Vagina (tissue), 2 donors: ENCODE measurements around the gene BICD1.

Experiments
- CTCF ChIP-seq, 3 experiments: fragments of 450-650 bp in 2 of 3; fragments of 200-600 bp in 1 of 3; sonication (generic) in 1 of 3; IDR thresholded peaks; one replicate each; pipeline ENCODE4 v1.5.1; 2017 to 2019; ENCODE audit warnings: antibody characterized with exemption in 3 of 3, mild to moderate bottlenecking in 2 of 3, moderate library complexity in 2 of 3
- POLR2A ChIP-seq, 2 donors: fragments of 450-650 bp; IDR thresholded peaks; one replicate each; pipeline ENCODE4 v1.6.1; 2017; ENCODE audit warnings: antibody characterized with exemption in 2 of 2, mild to moderate bottlenecking in 2 of 2, moderate library complexity in 2 of 2
- POLR2AphosphoS5 ChIP-seq, 2 donors: sonication (generic); formaldehyde crosslinking; IDR thresholded peaks; one replicate each; pipeline ENCODE4 v1.9.0; 2017; ENCODE audit warnings: antibody characterized with exemption in 2 of 2, mild to moderate bottlenecking in 2 of 2, low read depth in 1 of 2; ENCODE audit not compliant: insufficient read depth in 1 of 2

- no peak for TF ChIP-seq CTCF (IDR thresholded peaks at IDR 0.05)
- TF ChIP-seq POLR2A (IDR thresholded peaks at IDR 0.05), result no peak
- no peak for TF ChIP-seq POLR2AphosphoS5 (IDR thresholded peaks at IDR 0.05; ENCODE audit: insufficient read depth in 1 of 2, low read depth in 1 of 2)
Measured at GRCh38 chr12:32273063-32273522, 166.4 kb downstream of the BICD1 start.
